GM12878 (cell line): ENCODE measurements around the gene DQX1.
A peak's percentile ranks its signal among the peaks of the same experiment; 100 is the strongest.

Experiments
- CBX3 ChIP-seq: fragments of 200-600 bp; sonication (generic); IDR thresholded peaks from 2 replicates; pipeline ENCODE4 v1.6.1; 2016; ENCODE audit warnings: low read depth, borderline replicate concordance
- CHD2 ChIP-seq: IDR thresholded peaks from 2 replicates; pipeline ENCODE4 v1.6.1; 2011; ENCODE audit warnings: low read depth, low read length, improper control_type of control experiment, borderline replicate concordance
- CTCF ChIP-seq, 3 experiments: IDR thresholded peaks in 2 of 3; conservative IDR thresholded peaks in 1 of 3; 2 replicates each; pipeline ENCODE4 v1.5.1; 2011; ENCODE audit warnings: low read depth in 3 of 3, low read length in 3 of 3, mild to moderate bottlenecking in 3 of 3, control low read depth in 2 of 3, moderate library complexity in 2 of 3, inconsistent platforms in 1 of 3, mixed read lengths in 1 of 3; ENCODE audit not compliant: control insufficient read depth in 2 of 3, insufficient read depth in 1 of 3; ENCODE audit errors: extremely low read depth in 1 of 3
- EP300 ChIP-seq, 2 experiments: fragments of 150-350 bp in 1 of 2; IDR thresholded peaks; 2 replicates each; pipeline ENCODE4 v1.6.1; 2011 to 2012; ENCODE audit warnings: low read depth in 2 of 2, low read length in 2 of 2, borderline replicate concordance in 1 of 2, improper control_type of control experiment in 1 of 2, inconsistent platforms in 1 of 2; ENCODE audit not compliant: control insufficient read depth in 1 of 2
- HDGF ChIP-seq: fragments of 450-650 bp; IDR thresholded peaks from 2 replicates; pipeline ENCODE4 v1.6.1; 2016; ENCODE audit warnings: antibody characterized with exemption
- POLR2AphosphoS5 ChIP-seq: IDR thresholded peaks from 2 replicates; pipeline ENCODE4 v1.6.1; 2011; ENCODE audit warnings: mild to moderate bottlenecking, low read length, inconsistent platforms
- SUZ12 ChIP-seq: fragments of 200-600 bp; sonication (generic); IDR thresholded peaks from one replicate; pipeline ENCODE4 v1.6.1; 2018; ENCODE audit warnings: antibody characterized with exemption, mild to moderate bottlenecking; ENCODE audit not compliant: unreplicated experiment
- TF ChIP-seq, protein P1 (sequence below): IDR thresholded peaks from 2 replicates; pipeline ENCODE4 v1.6.1; 2012; ENCODE audit warnings: low read depth, low read length, improper control_type of control experiment
- TF ChIP-seq, protein P2 (sequence below): fragments of 450-650 bp; IDR thresholded peaks from 2 replicates; pipeline ENCODE4 v1.6.1; 2017; ENCODE audit warnings: mild to moderate bottlenecking

GRCh38 chr2:74571058-74571457 is 45.0 kb upstream of the DQX1 start:
- TF ChIP-seq CTCF (IDR thresholded peaks at IDR 0.05 in 2 of 3, conservative IDR thresholded peaks at IDR 0.05 in 1 of 3; ENCODE audit: control insufficient read depth in 2 of 3, extremely low read depth in 1 of 3, insufficient read depth in 1 of 3, low read depth in 3 of 3, low read length in 3 of 3): no peak
- TF ChIP-seq POLR2AphosphoS5: no peak
- TF ChIP-seq SUZ12: no peak
- TF ChIP-seq, protein P1, sequence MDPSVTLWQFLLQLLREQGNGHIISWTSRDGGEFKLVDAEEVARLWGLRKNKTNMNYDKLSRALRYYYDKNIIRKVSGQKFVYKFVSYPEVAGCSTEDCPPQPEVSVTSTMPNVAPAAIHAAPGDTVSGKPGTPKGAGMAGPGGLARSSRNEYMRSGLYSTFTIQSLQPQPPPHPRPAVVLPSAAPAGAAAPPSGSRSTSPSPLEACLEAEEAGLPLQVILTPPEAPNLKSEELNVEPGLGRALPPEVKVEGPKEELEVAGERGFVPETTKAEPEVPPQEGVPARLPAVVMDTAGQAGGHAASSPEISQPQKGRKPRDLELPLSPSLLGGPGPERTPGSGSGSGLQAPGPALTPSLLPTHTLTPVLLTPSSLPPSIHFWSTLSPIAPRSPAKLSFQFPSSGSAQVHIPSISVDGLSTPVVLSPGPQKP: no peak
- TF ChIP-seq CHD2: 0 out of 2 replicates have a peak, but pooled peaks have one; percentile 61
- TF ChIP-seq HDGF: peak; percentile 92; the same call in 1 of the 2 replicates
- TF ChIP-seq CBX3: no peak
- TF ChIP-seq EP300 (IDR thresholded peaks at IDR 0.05; ENCODE audit: borderline replicate concordance in 1 of 2, control insufficient read depth in 1 of 2, low read depth in 2 of 2, low read length in 2 of 2): peak; percentile 80 to 92; a peak in 3 of 4 replicates
- TF ChIP-seq, protein P2, sequence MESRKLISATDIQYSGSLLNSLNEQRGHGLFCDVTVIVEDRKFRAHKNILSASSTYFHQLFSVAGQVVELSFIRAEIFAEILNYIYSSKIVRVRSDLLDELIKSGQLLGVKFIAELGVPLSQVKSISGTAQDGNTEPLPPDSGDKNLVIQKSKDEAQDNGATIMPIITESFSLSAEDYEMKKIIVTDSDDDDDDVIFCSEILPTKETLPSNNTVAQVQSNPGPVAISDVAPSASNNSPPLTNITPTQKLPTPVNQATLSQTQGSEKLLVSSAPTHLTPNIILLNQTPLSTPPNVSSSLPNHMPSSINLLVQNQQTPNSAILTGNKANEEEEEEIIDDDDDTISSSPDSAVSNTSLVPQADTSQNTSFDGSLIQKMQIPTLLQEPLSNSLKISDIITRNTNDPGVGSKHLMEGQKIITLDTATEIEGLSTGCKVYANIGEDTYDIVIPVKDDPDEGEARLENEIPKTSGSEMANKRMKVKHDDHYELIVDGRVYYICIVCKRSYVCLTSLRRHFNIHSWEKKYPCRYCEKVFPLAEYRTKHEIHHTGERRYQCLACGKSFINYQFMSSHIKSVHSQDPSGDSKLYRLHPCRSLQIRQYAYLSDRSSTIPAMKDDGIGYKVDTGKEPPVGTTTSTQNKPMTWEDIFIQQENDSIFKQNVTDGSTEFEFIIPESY: no peak
